ENCODE data around the gene CYP27C1.

The CYP27C1 gene

GRCh38 chr2:127134235-127134634 is 85.9 kb downstream of the CYP27C1 start:
- no peak for TF ChIP-seq CTCF (IDR thresholded peaks at IDR 0.05; ENCODE audit: insufficient read depth, low read length, poor library complexity, severe bottlenecking)
- Histone ChIP-seq H3K27me3 (replicated peaks; ENCODE audit: control insufficient read depth, insufficient read depth, low read length) (no peaks in the 10 kb centered on the region; the same call in 1 of the 2 replicates), H3K36me3 (ENCODE audit: control insufficient read depth, insufficient read depth, low read length) (no peaks in the 10 kb centered on the region), H3K4me3 (replicated peaks; ENCODE audit: low read depth, low read length) (no peak overlapping the region)
- no peak for DNase-seq (ENCODE audit: extremely low read depth, insufficient read length)
